DMS153 treated with DMSO at 0.1 percent for 48 hours (cell line): ENCODE data around the gene DNAL4.

Experiments used
- DNase-seq: peaks from one replicate; lab custom pipeline; 2025; ENCODE audit not compliant: unreplicated experiment; lab: John Stamatoyannopoulos, UW

Gene DNAL4

GRCh38 chr22:38793721-38794466 is at the start of gene DNAL4:
Gene DNAL4 (minus strand): TSS chr22:38794143. CDS start chr22:38782731, 11,412 bp downstream.
- peak; percentile 97 for DNase-seq

- DNase-seq = peak; percentile 20
These were observed 49.3 kb upstream of the DNAL4 start for GRCh38 chr22:38843201-38843656.

GRCh38 chr22:38842512-38843200 is 48.7 kb upstream of the DNAL4 start:
- no peak for DNase-seq

GRCh38 chr22:38841635-38842034 is 47.7 kb upstream of the DNAL4 start:
- no peak for DNase-seq

- DNase-seq = peak; percentile 47
These were observed 47.3 kb upstream of the DNAL4 start for GRCh38 chr22:38841211-38841610.

GRCh38 chr22:38840129-38840528 is 46.2 kb upstream of the DNAL4 start:
- no peak for DNase-seq

- no peak for DNase-seq
These were observed 45.7 kb upstream of the DNAL4 start for GRCh38 chr22:38839686-38840085.

GRCh38 chr22:38837414-38837928 is 43.5 kb upstream of the DNAL4 start:
- no peak for DNase-seq

GRCh38 chr22:38835888-38836301 is 42.0 kb upstream of the DNAL4 start:
- DNase-seq = no peak

- DNase-seq = no peak
These were observed 41.0 kb upstream of the DNAL4 start for GRCh38 chr22:38834991-38835390.

- no peak for DNase-seq
These were observed 40.4 kb upstream of the DNAL4 start for GRCh38 chr22:38834215-38834953.

- DNase-seq = no peak
These were observed 39.1 kb upstream of the DNAL4 start for GRCh38 chr22:38833061-38833460.

GRCh38 chr22:38832005-38832978 is 38.3 kb upstream of the DNAL4 start:
- DNase-seq = no peak

- DNase-seq = no peak
These were observed 37.4 kb upstream of the DNAL4 start for GRCh38 chr22:38831166-38831945.

- no peak for DNase-seq
These were observed 36.8 kb upstream of the DNAL4 start for GRCh38 chr22:38830845-38831108.

GRCh38 chr22:38830026-38830844 is 36.3 kb upstream of the DNAL4 start:
- DNase-seq = no peak

- no peak for DNase-seq
These were observed 35.5 kb upstream of the DNAL4 start for GRCh38 chr22:38829485-38829884.

GRCh38 chr22:38828616-38829205 is 34.8 kb upstream of the DNAL4 start:
- no peak for DNase-seq

- no peak for DNase-seq
These were observed 34.2 kb upstream of the DNAL4 start for GRCh38 chr22:38828191-38828590.
